ENCODE measurements around the gene ARTN.
A peak's percentile ranks its signal among the peaks of the same experiment; 100 is the strongest.

ARTN gene

GRCh38 chr1:43970911-43971310 is 37.3 kb downstream of the ARTN start:
- no peak for TF ChIP-seq JUND (IDR thresholded peaks at IDR 0.05; ENCODE audit: low read depth)
- DNase-seq (ENCODE audit: low read depth in 1 of 2, low spot score in 1 of 2) = no peak
- in situ Hi-C loops (cut with HindIII; ENCODE audit: low pct_unique_long_range_greater_than_20kb, low sequenced_read_pairs) = no loop called here

DNA sequence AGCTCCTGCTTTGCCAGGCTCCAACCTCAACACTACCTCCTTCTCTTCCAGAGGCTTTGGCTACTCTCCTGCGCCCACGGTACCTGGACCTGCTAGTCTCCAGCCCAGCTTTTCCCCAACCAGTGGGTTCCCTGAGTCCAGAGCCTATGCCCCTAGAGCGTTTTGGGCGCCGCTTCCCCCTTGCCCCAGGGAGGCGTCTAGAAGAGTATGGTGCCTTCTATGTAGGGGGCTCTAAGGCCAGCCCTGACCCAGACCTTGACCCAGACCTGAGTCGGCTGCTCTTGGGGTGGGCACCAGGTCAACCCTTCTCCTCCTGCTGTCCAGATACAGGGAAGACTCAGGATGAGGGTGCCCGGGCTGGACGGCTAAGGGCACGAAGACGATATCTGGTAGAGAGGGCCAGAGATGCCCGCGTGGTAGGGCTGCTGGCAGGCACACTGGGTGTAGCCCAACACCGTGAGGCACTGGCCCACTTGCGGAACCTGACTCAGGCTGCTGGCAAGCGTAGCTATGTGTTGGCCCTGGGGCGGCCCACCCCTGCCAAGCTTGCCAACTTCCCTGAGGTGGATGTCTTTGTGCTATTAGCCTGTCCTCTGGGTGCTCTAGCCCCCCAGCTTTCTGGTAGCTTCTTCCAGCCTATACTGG is 37.9 kb downstream of the ARTN start:
- in situ Hi-C loops (cut with HindIII; ENCODE audit: low pct_unique_long_range_greater_than_20kb, low sequenced_read_pairs) = no loop called here
- no peak for TF ChIP-seq JUND (IDR thresholded peaks at IDR 0.05; ENCODE audit: low read depth)
- no peak for DNase-seq (ENCODE audit: low read depth in 1 of 2, low spot score in 1 of 2)

GRCh38 chr1:43973981-43974442 is 40.4 kb downstream of the ARTN start:
- in situ Hi-C loops (cut with HindIII; ENCODE audit: low pct_unique_long_range_greater_than_20kb, low sequenced_read_pairs) = no loop called here
- TF ChIP-seq JUND (IDR thresholded peaks at IDR 0.05; ENCODE audit: low read depth) = no peak
- DNase-seq (ENCODE audit: low read depth in 1 of 2, low spot score in 1 of 2) = no peak

DNA sequence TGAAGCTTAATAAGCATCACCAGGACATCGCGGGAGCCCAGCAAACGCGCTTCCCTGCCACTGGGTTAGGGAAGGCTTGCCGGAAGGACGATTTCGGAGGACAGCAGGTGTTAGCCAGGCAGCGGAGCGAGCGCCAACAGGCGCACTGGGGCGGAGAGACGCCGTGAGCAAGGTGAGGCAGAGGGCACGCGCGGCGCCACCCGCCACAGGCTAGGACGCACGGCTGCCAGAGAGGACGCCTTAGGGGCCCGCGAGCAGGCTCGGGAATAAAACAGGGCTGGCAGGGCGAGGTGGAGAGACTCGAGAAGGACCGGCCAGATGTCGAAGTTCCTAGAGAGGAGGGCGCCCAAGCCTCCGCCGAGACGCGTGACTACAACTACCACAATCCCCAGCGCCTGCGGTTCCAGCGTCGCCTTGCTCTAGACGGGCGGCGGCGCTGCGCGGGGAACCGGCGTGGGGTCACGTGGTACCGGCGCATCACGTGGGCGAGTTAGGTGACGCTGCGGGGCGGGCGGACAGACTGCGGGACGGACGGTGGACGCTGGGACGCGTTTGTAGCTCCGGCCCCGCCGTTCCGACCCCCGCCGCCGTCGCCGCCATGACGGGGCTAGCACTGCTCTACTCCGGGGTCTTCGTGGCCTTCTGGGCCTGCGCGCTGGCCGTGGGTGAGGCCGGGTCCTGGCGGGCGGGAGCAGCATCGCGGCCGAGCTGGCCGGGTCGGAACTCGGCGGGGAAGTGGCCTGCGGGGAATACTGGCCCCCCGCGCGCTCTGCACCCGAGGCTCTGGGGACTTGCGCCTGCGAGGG is 41.0 kb downstream of the ARTN start, which contains the start of gene ATP6V0B:
ATP6V0B (plus strand) TSS at position 518 of the 806 bp plus-strand sequence; CDS start at position 599, 81 bp downstream.
- no peak for TF ChIP-seq JUND (IDR thresholded peaks at IDR 0.05; ENCODE audit: low read depth)
- in situ Hi-C loops (cut with HindIII; ENCODE audit: low pct_unique_long_range_greater_than_20kb, low sequenced_read_pairs) = no loop called here
- peak; percentile 88 to 94 for DNase-seq (ENCODE audit: low read depth in 1 of 2, low spot score in 1 of 2)

DNA sequence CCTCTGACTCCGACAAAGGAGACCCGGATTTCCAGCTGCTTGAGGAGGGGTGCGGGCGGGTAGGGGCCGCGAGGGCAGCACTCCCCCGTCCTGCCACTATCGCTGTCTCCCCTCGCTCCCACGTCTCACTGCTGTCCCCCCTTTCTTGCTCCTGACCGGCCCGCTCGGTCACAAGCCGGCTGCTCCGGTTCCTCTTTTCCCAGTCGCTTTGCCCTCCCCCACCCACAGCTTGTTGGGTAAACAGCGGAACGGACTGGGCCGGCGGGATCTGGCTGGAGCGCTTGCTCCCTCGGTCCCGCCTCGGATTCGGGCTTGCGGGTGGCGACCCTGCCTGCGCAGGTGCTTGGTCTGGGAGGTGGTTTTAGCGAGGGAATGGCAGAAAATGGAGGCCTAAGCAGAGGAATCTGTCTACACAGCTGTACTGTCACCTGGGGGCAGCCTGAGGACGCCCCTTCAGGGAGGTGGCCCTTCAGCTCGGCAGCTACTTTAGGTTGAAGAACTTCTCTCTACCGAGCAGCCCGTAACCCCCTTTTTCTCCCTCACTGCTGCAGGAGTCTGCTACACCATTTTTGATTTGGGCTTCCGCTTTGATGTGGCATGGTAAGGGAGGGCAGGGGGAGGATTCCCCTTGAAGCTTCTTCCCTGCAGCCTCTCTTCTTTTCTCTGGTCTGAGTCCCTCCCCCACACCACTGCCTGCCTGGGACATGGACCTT is 41.8 kb downstream of the ARTN start:
- in situ Hi-C loops (cut with HindIII; ENCODE audit: low pct_unique_long_range_greater_than_20kb, low sequenced_read_pairs) = no loop called here
- DNase-seq (ENCODE audit: low read depth in 1 of 2, low spot score in 1 of 2) = peak; percentile 70 to 71
- no peak for TF ChIP-seq JUND (IDR thresholded peaks at IDR 0.05; ENCODE audit: low read depth)

GRCh38 chr1:43976045-43976444 is 42.4 kb downstream of the ARTN start:
- no peak for DNase-seq (ENCODE audit: low read depth in 1 of 2, low spot score in 1 of 2)
- TF ChIP-seq JUND (IDR thresholded peaks at IDR 0.05; ENCODE audit: low read depth) = no peak
- in situ Hi-C loops (cut with HindIII; ENCODE audit: low pct_unique_long_range_greater_than_20kb, low sequenced_read_pairs) = no loop called here

GRCh38 chr1:43976890-43977289 is 43.3 kb downstream of the ARTN start:
- no peak for DNase-seq (ENCODE audit: low read depth in 1 of 2, low spot score in 1 of 2)
- TF ChIP-seq JUND (IDR thresholded peaks at IDR 0.05; ENCODE audit: low read depth) = no peak
- in situ Hi-C loops (cut with HindIII; ENCODE audit: low pct_unique_long_range_greater_than_20kb, low sequenced_read_pairs) = no loop called here

GRCh38 chr1:43977376-43978263 is 44.0 kb downstream of the ARTN start:
- no peak for TF ChIP-seq JUND (IDR thresholded peaks at IDR 0.05; ENCODE audit: low read depth)
- no peak for DNase-seq (ENCODE audit: low read depth in 1 of 2, low spot score in 1 of 2)
- in situ Hi-C loops (cut with HindIII; ENCODE audit: low pct_unique_long_range_greater_than_20kb, low sequenced_read_pairs) = no loop called here

DNA sequence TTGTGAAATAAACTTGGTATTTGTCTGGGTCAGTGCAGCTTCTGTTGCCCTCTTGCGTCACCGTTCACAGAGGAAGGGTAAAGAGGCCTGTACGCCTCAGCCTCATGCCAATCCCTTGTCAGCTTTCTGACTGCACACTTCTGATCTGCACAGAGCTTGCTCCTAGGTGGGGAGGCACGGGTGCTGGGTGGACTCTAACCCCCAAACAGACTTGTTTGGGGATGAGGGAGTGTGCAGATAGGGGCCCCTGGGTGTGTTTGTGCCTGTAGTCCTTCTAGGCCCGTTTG is 44.6 kb downstream of the ARTN start:
- no peak for DNase-seq (ENCODE audit: low read depth in 1 of 2, low spot score in 1 of 2)
- in situ Hi-C loops (cut with HindIII; ENCODE audit: low pct_unique_long_range_greater_than_20kb, low sequenced_read_pairs) = no loop called here
- no peak for TF ChIP-seq JUND (IDR thresholded peaks at IDR 0.05; ENCODE audit: low read depth)

GRCh38 chr1:43978551-43979260 is 45.1 kb downstream of the ARTN start, which contains the start of gene B4GALT2:
B4GALT2 (plus strand) TSS chr1:43979210; CDS start chr1:43981161, 1,951 bp downstream.
- in situ Hi-C loops (cut with HindIII; ENCODE audit: low pct_unique_long_range_greater_than_20kb, low sequenced_read_pairs) = no loop called here
- DNase-seq (ENCODE audit: low read depth in 1 of 2, low spot score in 1 of 2) = peak; percentile 47 to 74
- TF ChIP-seq JUND (IDR thresholded peaks at IDR 0.05; ENCODE audit: low read depth) = no peak

GRCh38 chr1:43979261-43979527 is 45.6 kb downstream of the ARTN start:
- in situ Hi-C loops (cut with HindIII; ENCODE audit: low pct_unique_long_range_greater_than_20kb, low sequenced_read_pairs) = no loop called here
- no peak for TF ChIP-seq JUND (IDR thresholded peaks at IDR 0.05; ENCODE audit: low read depth)
- DNase-seq (ENCODE audit: low read depth in 1 of 2, low spot score in 1 of 2) = no peak

Data from T47D (cell line).